Activated CD4-positive, alpha-beta T cell treated with anti-CD3 and anti-CD28 coated beads, Interleukin-2, amount 50 U/mL, for 48 hours (primary cell): Measurements from ENCODE around the gene PPME1.

Experiments used
- DNase-seq, 2 experiments: peaks; one replicate each; pipeline ENCODE4 v3.0.0-alpha.2; 2020

Gene PPME1

DNA sequence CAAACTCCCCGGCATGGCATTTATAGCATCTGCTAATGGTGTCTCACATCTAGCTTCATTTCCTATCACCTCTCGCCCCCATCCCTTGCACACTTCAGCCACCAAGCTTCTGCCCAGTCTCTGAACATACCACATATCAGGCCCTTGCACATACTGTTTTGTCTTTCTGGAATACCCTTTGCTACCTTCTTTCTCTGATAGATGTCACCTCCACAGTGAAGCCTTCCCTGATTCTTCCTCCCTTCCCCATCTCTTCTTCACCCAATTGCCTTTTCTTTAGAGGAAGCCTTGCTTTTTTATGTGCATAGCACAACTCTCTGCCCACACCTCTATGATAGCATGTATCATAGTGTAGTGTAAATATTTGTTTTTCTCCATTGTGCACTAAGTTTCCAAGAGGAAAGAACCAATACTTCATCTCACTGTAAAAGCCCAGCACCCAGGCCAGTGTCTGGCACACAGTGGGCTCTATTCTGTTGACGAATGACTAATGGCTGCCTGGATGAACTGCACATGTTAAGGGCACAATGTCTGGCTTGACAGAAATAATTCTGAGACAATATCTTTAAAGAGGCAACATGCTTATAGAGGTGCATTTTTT, 112.6 kb downstream of the PPME1 start:
- no peak for DNase-seq

GRCh38 chr11:74284466-74284865, 113.4 kb downstream of the PPME1 start:
- no peak for DNase-seq

- no peak for DNase-seq
These were observed 117.1 kb downstream of the PPME1 start for GRCh38 chr11:74288161-74288560.

DNA sequence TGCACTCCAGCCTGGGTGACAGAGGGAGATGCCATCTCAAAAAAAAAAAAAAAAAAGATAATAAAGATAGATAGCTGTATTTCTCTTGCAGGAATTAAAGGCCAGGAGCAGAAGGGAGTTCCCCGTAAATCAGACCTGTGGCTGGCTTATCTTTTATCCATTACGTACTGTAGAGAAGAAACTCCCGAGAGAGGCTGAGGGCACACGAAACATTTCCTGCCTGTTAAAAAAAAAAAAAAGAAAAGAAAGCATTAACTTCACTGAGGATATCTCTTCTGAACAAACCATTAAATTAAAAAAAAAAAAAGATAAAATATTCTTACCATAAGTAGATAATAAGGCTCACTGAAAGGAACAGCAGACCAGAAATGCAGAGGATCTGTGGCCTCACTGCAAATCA, 117.8 kb downstream of the PPME1 start:
- DNase-seq: no peak

- no peak for DNase-seq
These were observed 126.4 kb downstream of the PPME1 start for GRCh38 chr11:74297484-74297883.

GRCh38 chr11:74299015-74299414, 127.9 kb downstream of the PPME1 start:
- DNase-seq: no peak
